ENCODE data around the gene FLYWCH2.
A peak's percentile ranks its signal among the peaks of the same experiment; 100 is the strongest.
"Not testable (repeated sequence)": the region's sequence is repeated elsewhere in the genome, so short reads cannot be mapped to it uniquely, and the experiment has no call there.

The FLYWCH2 gene

DNA sequence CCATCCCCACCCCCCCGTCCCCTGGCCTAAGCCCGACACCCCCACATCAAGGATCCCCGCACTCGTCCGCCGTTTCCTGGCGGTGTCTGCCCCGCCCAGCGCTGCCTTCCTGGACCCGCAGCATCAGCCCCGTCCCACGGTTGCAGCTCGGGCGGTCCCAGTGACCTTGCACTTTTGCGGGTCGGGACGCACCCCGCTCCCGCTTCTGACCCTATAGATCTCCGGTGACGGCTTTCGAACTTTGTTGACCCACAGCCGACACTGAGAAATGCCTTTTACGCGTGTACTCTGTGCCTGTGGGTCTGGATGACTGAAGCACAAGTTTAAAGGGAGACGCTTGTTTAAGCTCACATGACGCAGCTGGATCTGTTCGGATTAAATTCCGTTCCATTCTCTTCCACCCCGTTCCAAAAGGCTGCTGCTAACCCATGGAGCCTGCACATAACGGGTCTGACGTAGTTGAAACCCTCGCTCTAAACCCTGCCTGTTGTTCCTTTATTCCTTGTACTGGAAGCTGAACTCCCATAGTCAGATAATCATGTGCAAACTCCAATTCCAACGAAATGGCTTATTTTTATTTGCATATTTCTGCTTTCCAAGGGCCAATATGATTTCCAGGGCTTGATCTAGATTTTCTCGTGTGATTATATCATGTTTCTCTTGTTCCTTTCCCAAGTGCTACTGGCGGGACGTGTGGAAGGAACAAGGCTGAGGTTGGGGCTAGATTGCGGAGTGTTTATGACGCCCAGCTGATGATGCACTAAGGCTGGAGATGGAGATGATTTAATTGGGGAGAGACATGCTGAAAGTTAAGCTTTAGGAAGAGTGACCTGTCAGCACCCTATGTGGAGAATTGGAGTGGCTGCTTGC, 29.6 kb downstream of the FLYWCH2 start:
- no peak for DNase-seq (ENCODE audit: low read depth in 2 of 2, low spot score in 1 of 2)

GRCh38 chr16:2913603-2914002, 30.6 kb downstream of the FLYWCH2 start:
- DNase-seq (ENCODE audit: low read depth in 2 of 2, low spot score in 1 of 2) = no peak

- no peak for DNase-seq (ENCODE audit: low read depth in 2 of 2, low spot score in 1 of 2)
Measured at GRCh38 chr16:2914233-2914632, 31.2 kb downstream of the FLYWCH2 start.

DNA sequence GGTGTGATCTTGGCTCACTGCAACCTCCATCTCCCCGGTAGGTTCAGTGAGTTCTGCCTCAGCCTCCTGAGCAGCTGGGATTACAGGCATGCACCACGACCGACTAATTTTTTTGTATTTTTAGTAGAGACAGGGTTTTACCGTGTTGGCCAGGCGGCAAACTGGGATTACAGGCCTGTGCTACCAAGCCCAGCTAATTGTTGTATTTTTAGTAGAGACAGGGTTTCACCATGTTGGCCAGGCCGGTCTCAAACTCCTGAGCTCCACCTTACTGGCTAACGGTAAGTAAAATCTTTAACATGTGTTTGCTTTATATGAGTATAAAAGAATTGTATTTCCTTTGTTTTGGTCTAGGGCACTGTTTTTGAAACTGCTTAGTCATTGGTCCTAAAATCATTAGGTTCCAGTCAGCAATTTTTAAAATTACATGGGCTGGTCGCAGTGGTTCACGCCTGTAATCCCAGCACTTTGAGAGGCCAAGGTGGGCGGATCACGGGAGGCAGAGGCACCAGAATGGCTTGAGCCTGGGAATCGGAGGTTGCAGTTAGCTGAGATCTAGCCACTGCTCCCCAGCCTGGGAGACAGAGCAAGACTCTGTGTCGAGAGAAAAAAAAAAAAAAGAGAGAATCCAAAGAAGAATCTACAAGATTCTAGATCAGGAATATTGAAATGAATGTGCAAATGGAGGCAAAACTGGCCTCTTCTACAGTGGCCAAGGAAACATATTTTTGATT, 32.3 kb downstream of the FLYWCH2 start:
- DNase-seq (ENCODE audit: low read depth in 2 of 2, low spot score in 1 of 2) = no peak

- DNase-seq (ENCODE audit: low read depth in 2 of 2, low spot score in 1 of 2) = peak in 1 of 2 donors; percentile 25
Measured at GRCh38 chr16:2919511-2920255, 36.7 kb downstream of the FLYWCH2 start.

- no peak for DNase-seq (ENCODE audit: low read depth in 2 of 2, low spot score in 1 of 2)
Measured at GRCh38 chr16:2923481-2923880, 40.5 kb downstream of the FLYWCH2 start.

- DNase-seq (ENCODE audit: low read depth in 2 of 2, low spot score in 1 of 2) = no peak
Measured at GRCh38 chr16:2924901-2925755, 42.1 kb downstream of the FLYWCH2 start.

DNA sequence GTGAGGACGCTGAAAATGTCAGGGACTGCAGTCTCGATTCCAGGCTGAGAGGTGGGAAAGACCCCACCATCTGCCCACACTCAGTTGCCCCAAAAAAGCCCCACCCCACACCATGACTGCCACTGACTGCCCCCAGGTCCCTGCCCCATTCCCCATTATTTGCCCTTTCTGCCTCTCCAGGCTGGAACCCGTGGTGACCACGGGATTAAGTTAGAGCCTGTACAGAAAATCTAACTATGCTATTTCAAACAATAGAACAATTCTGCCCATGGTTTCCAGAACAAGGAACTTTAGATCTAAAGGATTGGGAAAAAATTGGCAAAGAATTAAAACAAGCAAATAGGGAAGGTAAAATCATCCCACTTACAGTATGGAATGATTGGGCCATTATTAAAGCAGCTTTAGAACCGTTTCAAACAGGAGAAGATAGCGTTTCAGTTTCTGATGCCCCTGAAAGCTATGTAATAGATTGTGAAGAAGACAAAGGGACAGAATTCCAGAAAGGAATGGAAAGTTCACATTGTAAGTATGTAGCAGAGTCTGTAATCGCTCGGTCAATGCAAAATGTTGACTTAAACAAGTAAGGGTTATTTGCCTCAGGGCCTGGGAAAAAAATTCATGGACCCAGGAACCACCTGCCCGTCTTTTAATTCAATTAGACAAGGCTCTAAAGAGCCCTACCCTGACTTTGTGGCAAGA, 43.1 kb downstream of the FLYWCH2 start:
- DNase-seq (ENCODE audit: low read depth in 2 of 2, low spot score in 1 of 2) = no peak

- DNase-seq (ENCODE audit: low read depth in 2 of 2, low spot score in 1 of 2) = no peak
Measured at GRCh38 chr16:2926650-2926999, 43.6 kb downstream of the FLYWCH2 start.

- peak; percentile 74 to 78 for DNase-seq (ENCODE audit: low read depth in 2 of 2, low spot score in 1 of 2)
Measured at GRCh38 chr16:2927010-2927646, 44.1 kb downstream of the FLYWCH2 start.

- not testable (repeated sequence) for DNase-seq (ENCODE audit: low read depth in 2 of 2, low spot score in 1 of 2)
Measured at GRCh38 chr16:2928151-2928550, 45.1 kb downstream of the FLYWCH2 start.

DNA sequence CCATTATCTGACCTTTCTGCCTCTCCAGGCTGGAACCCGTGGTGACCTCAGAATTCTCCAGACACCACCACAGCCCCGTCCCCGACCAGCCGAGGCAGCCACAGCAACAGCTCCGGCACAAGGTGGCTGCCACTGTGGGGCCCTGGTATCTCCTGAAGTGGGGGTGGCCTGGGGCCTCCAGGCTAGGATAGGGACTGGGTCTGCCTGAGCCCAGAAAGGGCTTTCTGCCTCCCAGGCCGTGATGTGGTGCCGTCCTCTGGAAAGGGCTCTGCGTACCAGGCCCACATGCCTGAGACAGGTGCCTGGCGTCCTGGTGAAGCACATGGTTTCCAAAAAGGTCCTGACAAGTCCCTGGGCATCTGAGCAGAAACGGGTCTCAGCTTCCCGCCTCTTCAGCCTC, 45.8 kb downstream of the FLYWCH2 start:
- DNase-seq (ENCODE audit: low read depth in 2 of 2, low spot score in 1 of 2) = no peak

- no peak for DNase-seq (ENCODE audit: low read depth in 2 of 2, low spot score in 1 of 2)
Measured at GRCh38 chr16:2929693-2930092, 46.7 kb downstream of the FLYWCH2 start.

GRCh38 chr16:2930236-2930635, 47.2 kb downstream of the FLYWCH2 start:
- no peak for DNase-seq (ENCODE audit: low read depth in 2 of 2, low spot score in 1 of 2)

DNA sequence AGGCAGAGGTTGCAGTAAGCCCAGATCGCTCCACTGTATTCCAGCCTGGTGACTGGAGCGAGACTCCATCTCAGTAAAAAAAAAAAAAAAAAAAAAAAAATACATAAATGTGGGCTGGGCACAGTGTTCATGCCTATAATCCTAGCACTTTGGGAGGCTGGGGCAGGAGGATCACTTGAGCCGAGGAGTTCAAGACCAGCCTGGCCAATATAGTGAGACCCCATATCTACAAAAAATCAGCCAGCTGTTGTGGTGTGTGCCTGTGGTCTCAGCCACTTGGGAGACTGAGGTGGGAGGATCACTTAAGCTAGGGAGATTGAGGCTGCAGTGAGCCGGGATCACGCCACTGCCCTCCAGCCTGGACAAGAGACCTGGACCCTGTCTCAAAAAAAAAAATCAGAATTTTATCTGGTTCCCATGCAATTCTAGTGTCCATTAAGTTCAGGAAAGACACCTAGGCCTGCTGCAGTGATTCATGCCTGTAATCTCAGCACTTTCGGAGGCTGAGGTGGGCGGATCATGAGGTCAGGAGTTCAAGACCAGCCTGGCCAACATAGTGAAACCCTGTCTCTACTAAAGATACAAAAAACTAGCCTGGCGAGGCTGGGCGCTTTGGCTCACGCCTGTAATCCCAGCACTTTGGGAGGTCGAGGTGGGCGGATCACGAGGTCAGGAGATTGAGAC, 48.4 kb downstream of the FLYWCH2 start:
- not testable (repeated sequence) for DNase-seq (ENCODE audit: low read depth in 2 of 2, low spot score in 1 of 2)

DNA sequence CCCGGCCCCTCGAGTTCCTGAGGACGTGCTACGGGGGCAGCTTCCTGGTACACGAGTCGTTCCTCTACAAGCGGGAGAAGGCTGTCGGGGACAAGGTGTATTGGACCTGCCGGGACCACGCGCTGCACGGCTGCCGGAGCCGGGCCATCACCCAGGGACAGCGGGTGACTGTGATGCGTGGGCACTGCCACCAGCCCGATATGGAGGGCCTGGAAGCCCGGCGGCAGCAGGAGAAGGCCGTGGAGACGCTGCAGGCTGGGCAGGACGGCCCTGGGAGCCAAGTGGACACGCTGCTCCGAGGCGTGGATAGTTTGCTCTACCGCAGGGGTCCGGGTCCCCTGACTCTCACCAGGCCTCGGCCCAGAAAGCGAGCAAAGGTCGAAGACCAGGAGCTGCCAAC, 50.1 kb downstream of the FLYWCH2 start:
- DNase-seq (ENCODE audit: low read depth in 2 of 2, low spot score in 1 of 2) = no peak

DNA sequence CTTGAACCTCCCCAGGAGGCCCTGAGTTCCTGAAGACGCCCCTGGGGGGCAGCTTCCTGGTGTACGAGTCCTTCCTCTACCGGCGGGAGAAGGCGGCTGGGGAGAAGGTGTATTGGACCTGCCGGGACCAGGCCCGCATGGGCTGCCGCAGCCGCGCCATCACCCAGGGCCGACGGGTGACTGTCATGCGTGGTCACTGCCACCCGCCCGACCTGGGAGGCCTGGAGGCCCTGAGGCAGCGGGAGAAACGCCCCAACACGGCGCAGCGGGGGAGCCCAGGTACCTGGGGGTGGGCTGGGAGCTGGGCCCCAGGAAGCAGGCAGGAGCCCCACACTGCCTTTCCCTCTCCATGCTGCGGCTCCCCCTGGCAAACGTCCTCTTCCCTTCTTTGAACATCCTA, 50.7 kb downstream of the FLYWCH2 start:
- no peak for DNase-seq (ENCODE audit: low read depth in 2 of 2, low spot score in 1 of 2)

DNA sequence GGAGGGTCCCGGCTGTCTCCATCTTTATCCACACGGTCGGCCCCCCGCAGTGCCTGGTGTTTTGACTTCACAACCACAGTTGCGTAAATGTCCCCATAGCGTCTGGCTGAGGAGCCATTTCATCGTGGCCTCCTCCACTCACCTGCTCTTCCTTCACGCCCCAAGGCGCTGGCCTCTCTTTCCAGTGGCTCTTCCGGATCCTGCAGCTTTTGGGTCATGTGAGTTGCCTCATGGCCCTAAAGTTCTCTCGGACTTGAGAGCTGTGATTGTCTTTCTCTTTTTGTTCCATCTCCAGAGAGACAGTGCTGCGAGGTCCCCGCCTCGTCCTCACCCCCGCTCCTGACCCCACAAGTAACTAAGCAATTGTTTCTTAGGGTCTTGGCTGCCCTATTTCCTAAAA, 51.4 kb downstream of the FLYWCH2 start:
- DNase-seq (ENCODE audit: low read depth in 2 of 2, low spot score in 1 of 2) = no peak

DNA sequence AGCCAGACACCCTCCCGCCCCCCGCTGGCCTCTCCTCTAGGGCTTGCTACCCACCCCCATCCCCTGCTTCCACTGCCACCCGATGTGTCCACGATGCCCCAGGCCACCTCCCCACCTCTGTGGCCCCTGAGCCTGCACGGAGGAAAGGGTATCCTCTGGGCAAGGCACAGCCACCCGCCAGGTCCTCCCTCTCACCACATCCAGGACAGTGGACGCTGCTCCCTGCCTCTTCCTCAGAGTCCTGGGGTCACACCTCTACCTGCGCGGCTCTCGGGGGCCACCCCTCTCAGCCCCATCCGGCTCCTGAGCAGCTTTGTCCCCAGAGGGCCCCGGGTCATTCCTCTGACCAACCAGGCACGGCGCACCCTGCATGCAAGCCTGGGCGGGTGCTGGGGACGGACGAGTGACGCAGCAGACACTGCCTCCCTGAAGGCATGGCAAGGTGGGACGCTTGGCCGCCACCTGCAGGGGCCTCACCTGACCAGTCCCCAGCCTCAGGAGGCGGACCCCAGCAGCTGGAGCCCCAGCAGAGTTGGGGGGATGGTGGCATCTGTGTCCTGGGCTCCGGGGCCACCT, 53.5 kb downstream of the FLYWCH2 start:
- no peak for DNase-seq (ENCODE audit: low read depth in 2 of 2, low spot score in 1 of 2)

All from stimulated activated CD8-positive, alpha-beta memory T cell treated with anti-CD3 and anti-CD28 coated beads, Interleukin-4, amount 100 ng/mL, for 1 hour (primary cell).